ENCODE data around the gene ZNF747.
A peak's percentile ranks its signal among the peaks of the same experiment; 100 is the strongest.

Gene ZNF747

GRCh38 chr16:30527635-30528178 is 7.0 kb downstream of the ZNF747 start:
- intact Hi-C loops (cut with DNase I; ENCODE audit: low total_unique reads) = loop anchor here (5.0 kb wide), 1 partner anchor 80 kb away; the partner anchor contains the start of gene SEPHS2
- H3K27me3 ChIP-seq = no peaks in the 10 kb centered on the region
- peak overlapping the region; percentile 63 to 93 for H3K4me3 ChIP-seq
- DNase-seq = no peak
- no peaks in the 10 kb centered on the region for H3K9me3 ChIP-seq
- peaks cover 0 to 40% (median 13%) of the 10 kb centered on the region in 4 donors for H3K4me1 ChIP-seq
- H3K27ac ChIP-seq = peak overlapping the region; percentile 93 to 99
- H3K36me3 ChIP-seq = peaks cover 16 to 37% (median 22%) of the 10 kb centered on the region in 3 donors
- TF ChIP-seq CTCF (IDR thresholded peaks at IDR 0.05) = no peak

GRCh38 chr16:30526823-30527634 is 7.6 kb downstream of the ZNF747 start:
- intact Hi-C loops (cut with DNase I; ENCODE audit: low total_unique reads) = loop anchor here (5.0 kb wide), 1 partner anchor 80 kb away; the partner anchor contains the start of gene SEPHS2
- no peaks in the 10 kb centered on the region for H3K27me3 ChIP-seq
- peak; percentile 28 to 36 for TF ChIP-seq CTCF (IDR thresholded peaks at IDR 0.05)
- H3K27ac ChIP-seq = peak overlapping the region; percentile 93 to 99
- peak; percentile 98 to 99 for DNase-seq
- peak overlapping the region; percentile 63 to 93 for H3K4me3 ChIP-seq
- peaks cover 0 to 35% (median 13%) of the 10 kb centered on the region in 4 donors for H3K4me1 ChIP-seq
- H3K9me3 ChIP-seq = no peaks in the 10 kb centered on the region
- H3K36me3 ChIP-seq = peaks cover 10 to 31% (median 16%) of the 10 kb centered on the region in 3 donors

GRCh38 chr16:30526137-30526822 is 8.4 kb downstream of the ZNF747 start, which contains the start of gene ZNF768:
Gene ZNF768 (minus strand): TSS chr16:30526566. CDS start chr16:30526413, 153 bp downstream.
- DNase-seq = no peak
- Histone ChIP-seq H3K36me3 (peaks cover 7 to 23% (median 8%) of the 10 kb centered on the region in 3 donors), H3K4me3 (peak within 1 kb of the TSS; percentile 63 to 93), H3K27ac (peak within 1 kb of the TSS; percentile 93 to 99), H3K9me3 (no peaks in the 10 kb centered on the region), H3K4me1 (peaks cover 0 to 32% (median 13%) of the 10 kb centered on the region in 4 donors), H3K27me3 (no peaks in the 10 kb centered on the region)
- intact Hi-C loops (cut with DNase I; ENCODE audit: low total_unique reads) = loop anchor here (5.0 kb wide), 1 partner anchor 79 kb away; the partner anchor contains the start of gene SEPHS2
- no peak for TF ChIP-seq CTCF (IDR thresholded peaks at IDR 0.05)

- no peaks in the 10 kb centered on the region for H3K9me3 ChIP-seq
- DNase-seq = no peak
- H3K36me3 ChIP-seq = peaks cover 3 to 18% (median 7%) of the 10 kb centered on the region in 3 donors
- H3K4me1 ChIP-seq = peaks cover 0 to 32% (median 13%) of the 10 kb centered on the region in 4 donors
- intact Hi-C loops (cut with DNase I; ENCODE audit: low total_unique reads) = loop anchor here (5.0 kb wide), 1 partner anchor 78 kb away; the partner anchor contains the start of gene SEPHS2
- peak overlapping the region; percentile 63 to 93 for H3K4me3 ChIP-seq
- TF ChIP-seq CTCF (IDR thresholded peaks at IDR 0.05) = no peak
- peak overlapping the region; percentile 93 to 99 for H3K27ac ChIP-seq
- no peaks in the 10 kb centered on the region for H3K27me3 ChIP-seq
These were observed 8.9 kb downstream of the ZNF747 start for GRCh38 chr16:30525844-30526136.
